GM12878 (cell line): ENCODE measurements around the gene SMIM35. TPM values are rescaled to one million over a fixed set of nuclear protein-coding genes. Genes with fewer than 3 reads are reported as not detected.

Experiments
- ATAC-seq: fragments of 200-7000 bp; cut with Tn5 transposase; 3 replicates; pipeline ENCODE4 v1.9.1; 2020; ENCODE audit warnings: mild to moderate bottlenecking, moderate library complexity
- BruUV-seq: library from RNA; stranded (reverse); fragments of 400-500 nt; replicated peaks from 2 replicates; lab custom pipeline; 2021; lab: Mats Ljungman, UMichigan
- CTCF ChIA-PET: fragments of 300-600 bp; sonication (Branson Sonifier 250); formaldehyde crosslinking; extraction: SDS; loops from one replicate; lab custom pipeline; 2021; ENCODE audit warnings: inconsistent platforms; lab: Yijun Ruan, JAX
- POLR2A ChIA-PET: fragments of 350-600 bp; formaldehyde crosslinking; extraction: SDS; loops from one replicate; lab custom pipeline; 2021; ENCODE audit warnings: inconsistent platforms; lab: Charles Lee
- RAD21 ChIA-PET: fragments of 300-600 bp; sonication (Branson Sonifier 250); formaldehyde crosslinking; loops from one replicate; lab custom pipeline; 2023; ENCODE audit warnings: antibody characterized with exemption; ENCODE audit not compliant: unreplicated experiment; lab: Charles Lee
- SMC1A ChIA-PET: fragments of 300-600 bp; sonication (Branson Sonifier 250); formaldehyde crosslinking; loops from one replicate; lab custom pipeline; 2023; ENCODE audit not compliant: unreplicated experiment, uncharacterized antibody; lab: Charles Lee
- DNase-seq: peaks from one replicate; pipeline ENCODE4 v3.0.0-alpha.2; 2011; ENCODE audit warnings: low read depth, low spot score
- FAIRE-seq: peaks from 3 replicates; lab custom pipeline; 2011; peaks lifted over from hg19 to GRCh38; lab: Jason Lieb, UNC
- H2AFZ ChIP-seq: 2 replicates; pipeline ENCODE4 v1.6.0; 2011; ENCODE audit warnings: low read depth, low read length, control low read depth; ENCODE audit not compliant: control insufficient read depth
- H3K27ac ChIP-seq: 2 replicates; pipeline ENCODE4 v1.5.1; 2011; ENCODE audit warnings: control low read depth; ENCODE audit not compliant: control insufficient read depth, insufficient read depth
- H3K27me3 ChIP-seq, 2 experiments: replicated peaks in 1 of 2; 2 replicates each; pipeline versions ENCODE4 v1.6.0 to v1.6.1; 2011; ENCODE audit warnings: low read length in 1 of 2; ENCODE audit not compliant: control insufficient read depth in 2 of 2, insufficient read depth in 2 of 2
- H3K36me3 ChIP-seq, 2 experiments: 2 replicates each; pipeline ENCODE4 v1.5.1; 2011; ENCODE audit warnings: low read length in 1 of 2; ENCODE audit not compliant: control insufficient read depth in 2 of 2, insufficient read depth in 2 of 2
- H3K4me1 ChIP-seq: 2 replicates; pipeline ENCODE4 v1.6.1; 2011; ENCODE audit warnings: mild to moderate bottlenecking, low read length, moderate library complexity, mixed read lengths; ENCODE audit not compliant: control insufficient read depth, insufficient read depth
- H3K4me2 ChIP-seq: 2 replicates; pipeline ENCODE4 v1.6.0; 2011; ENCODE audit warnings: control low read depth; ENCODE audit not compliant: control insufficient read depth, insufficient read depth
- H3K4me3 ChIP-seq: fragments of 200-600 bp; sonication (generic); 2 replicates; pipeline ENCODE4 v1.5.1; 2016
- H3K79me2 ChIP-seq: 2 replicates; pipeline ENCODE4 v1.6.0; 2011; ENCODE audit warnings: low read length; ENCODE audit not compliant: control insufficient read depth, insufficient read depth
- H3K9ac ChIP-seq: 2 replicates; pipeline ENCODE4 v1.8.0; 2011; ENCODE audit warnings: low read length, control low read depth, mixed read lengths; ENCODE audit not compliant: control insufficient read depth, insufficient read depth
- H3K9me3 ChIP-seq: replicated peaks from 3 replicates; pipeline ENCODE4 v1.5.1; 2011; ENCODE audit warnings: mild to moderate bottlenecking, low read length; ENCODE audit not compliant: control insufficient read depth, insufficient read depth
- H4K20me1 ChIP-seq: 2 replicates; pipeline ENCODE4 v1.6.0; 2011; ENCODE audit not compliant: control insufficient read depth, insufficient read depth
- BCL3 ChIP-seq: IDR thresholded peaks from 2 replicates; pipeline ENCODE4 v1.6.1; 2011; ENCODE audit warnings: borderline replicate concordance, low read depth, mild to moderate bottlenecking, moderate library complexity, low read length; ENCODE audit not compliant: insufficient read depth, poor library complexity, severe bottlenecking
- BCLAF1 ChIP-seq: fragments of 450-650 bp; IDR thresholded peaks from 2 replicates; pipeline ENCODE4 v1.6.1; 2017; ENCODE audit warnings: antibody characterized with exemption, mild to moderate bottlenecking, moderate library complexity
- LARP7 ChIP-seq: fragments of 450-650 bp; IDR thresholded peaks from 2 replicates; pipeline ENCODE4 v1.6.1; 2017; ENCODE audit warnings: mild to moderate bottlenecking
- MYB ChIP-seq: fragments of 150-350 bp; IDR thresholded peaks from 2 replicates; pipeline ENCODE4 v1.6.1; 2014; ENCODE audit warnings: mild to moderate bottlenecking, low read depth, low read length, borderline replicate concordance
- NR2F1 ChIP-seq: fragments of 450-650 bp; conservative IDR thresholded peaks from 2 replicates; pipeline ENCODE4 v1.6.1; 2017; ENCODE audit warnings: mild to moderate bottlenecking
- YY1 ChIP-seq: IDR thresholded peaks from 2 replicates; pipeline ENCODE4 v1.6.1; 2011; ENCODE audit warnings: low read depth, mild to moderate bottlenecking, low read length
- ZZZ3 ChIP-seq: IDR thresholded peaks from 2 replicates; pipeline ENCODE4 v1.6.1; 2011; ENCODE audit warnings: low read depth; ENCODE audit not compliant: control insufficient read depth, insufficient read length
- WGBS: methylation state at CpG from one replicate; pipeline ENCODE4 v1.1.6; 2016; ENCODE audit warnings: low lambda C conversion rate; ENCODE audit not compliant: insufficient replicate concordance, insufficient coverage; ENCODE audit errors: missing lambda C conversion rate; 5-methylcytosine and 5-hydroxymethylcytosine counted together
- in situ Hi-C: fragments of 300-500 bp; cut with MboI; formaldehyde crosslinking; loops from 9 replicates; pipeline ENCODE4 v1.14.3; 2018; ENCODE audit warnings: mixed read lengths
- intact Hi-C: fragments of 100-400 bp; cut with micrococcal nuclease; formaldehyde crosslinking; loops from one replicate; pipeline ENCODE4 v1.14.2; 2022; ENCODE audit not compliant: unreplicated experiment
- polyA plus RNA-seq, 11 experiments: library from polyadenylated mRNA; depleted of rRNA in 4 of 11; unstranded in 6 of 11; stranded (reverse) in 5 of 11; fragments of >200 nt; fragmentation: Nextera tagmentation in 4 of 11; fragmentation: Illumina TruSeq in 1 of 11; extraction: Ambion mirVana in 4 of 11; extraction: Trizol in 1 of 11; gene quantifications; 1 replicate in 1 of 11; 2 replicates in 10 of 11; pipeline versions ENCODE4 v1.2.1 to v1.2.3, GENCODE V29; 2011 to 2016; ENCODE audit warnings: inconsistent platforms in 2 of 11, missing spikeins in 2 of 11, low read depth in 1 of 11
- total RNA-seq, 4 experiments: library from RNA; depleted of rRNA in 3 of 4; stranded (reverse); fragments of >200 nt in 3 of 4; fragmentation: Illumina TruSeq in 1 of 4; extraction: Trizol in 1 of 4; gene quantifications; 2 replicates each; pipeline versions ENCODE4 v1.2.1 to v1.2.3, GENCODE V29; 2013 to 2021

SMIM35 gene
- total and polyA plus RNA-seq, 10 of the 15 experiments (the other 5 are each of a cell fraction or from before 2014, with no cell fraction given) = 0.02 to 1.1 (median 0.05) TPM; not detected in 5

DNA sequence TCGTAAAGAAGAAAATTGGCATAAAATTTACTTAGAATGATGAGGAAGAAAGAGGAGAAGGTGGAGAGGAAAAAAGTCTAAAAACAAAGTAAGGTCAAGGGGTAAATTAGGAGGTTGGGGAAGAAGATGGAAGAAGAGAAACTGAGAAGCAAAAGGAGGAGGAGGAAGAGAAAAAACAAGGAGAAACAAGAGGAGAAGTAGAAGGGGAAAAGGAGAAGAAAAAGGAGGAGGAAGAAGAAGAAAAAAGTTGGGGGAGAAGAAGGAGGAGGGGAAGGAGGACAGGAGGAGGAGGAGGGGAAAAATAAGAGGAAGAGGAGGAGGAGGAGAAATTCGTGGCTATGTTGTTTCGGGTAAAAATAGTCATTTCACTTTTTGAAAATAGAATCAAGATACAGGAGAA is 58.1 kb downstream of the SMIM35 start:
- ChIA-PET RAD21 (interaction anchor here (0.9 kb wide), 1 partner anchor 78 kb away, joined by 3 read pairs; no protein-coding TSS in a partner anchor), CTCF (interaction anchor here (1.1 to 2.0 kb wide), 4 partner anchors 10 to 77 kb away, joined by 3 to 6 read pairs (median 4); no protein-coding TSS in a partner anchor), SMC1A (interaction anchor here (0.8 to 1.5 kb wide), 5 partner anchors 18 to 41 kb away, joined by 3 to 4 read pairs (median 3); no protein-coding TSS in a partner anchor), POLR2A (no interaction called here)
- in situ Hi-C loops = no loop called here
- DNase-seq (no peak), FAIRE-seq (no peak), ATAC-seq (no peak)
- Histone ChIP-seq H2AFZ (no peak overlapping the region), H3K79me2 (no peaks in the 10 kb centered on the region), H3K36me3 (no peaks in the 10 kb centered on the region), H3K27ac (no peak overlapping the region), H4K20me1 (no peaks in the 10 kb centered on the region), H3K9ac (no peak overlapping the region), H3K9me3 (no peaks in the 10 kb centered on the region; the same call in 2 of the 3 replicates), H3K27me3 (no peaks in the 10 kb centered on the region), H3K4me3 (no peak overlapping the region), H3K4me2 (no peak overlapping the region), H3K4me1 (peaks cover 8% of the 10 kb centered on the region)
- intact Hi-C loops = no loop called here
- TF ChIP-seq NR2F1 (no peak), BCLAF1 (no peak), BCL3 (no peak), YY1 (no peak), MYB (no peak), LARP7 (no peak), ZZZ3 (no peak)
- 28% methylated on average over 3 of the region's 3 CpGs for WGBS
- no TSS peak for BruUV-seq
